ENCODE results near the gene RPUSD1.

RPUSD1 gene

GRCh38 chr16:796296-797119, 8.3 kb upstream of the RPUSD1 start:
- Mint-ChIP-seq H3K9me3 (no peaks in the 10 kb centered on the region), H3K36me3 (peaks cover 42% of the 10 kb centered on the region), H3K4me1 (peaks cover 22% of the 10 kb centered on the region), H3K27ac (peak overlapping the region; percentile 48), H3K4me3 (no peak overlapping the region), H3K27me3 (peaks cover 42% of the 10 kb centered on the region)
- no peak for ATAC-seq

- Mint-ChIP-seq H3K36me3 (peaks cover 50% of the 10 kb centered on the region), H3K27me3 (peaks cover 36% of the 10 kb centered on the region), H3K4me3 (no peak overlapping the region), H3K9me3 (no peaks in the 10 kb centered on the region), H3K4me1 (peaks cover 30% of the 10 kb centered on the region), H3K27ac (peak overlapping the region; percentile 48)
- ATAC-seq, result no peak
These were observed 7.5 kb upstream of the RPUSD1 start for GRCh38 chr16:795580-796229.

- Mint-ChIP-seq H3K36me3 (peaks cover 52% of the 10 kb centered on the region), H3K27ac (no peak overlapping the region), H3K27me3 (peaks cover 35% of the 10 kb centered on the region), H3K4me1 (peaks cover 37% of the 10 kb centered on the region), H3K9me3 (no peaks in the 10 kb centered on the region), H3K4me3 (no peak overlapping the region)
- no peak for ATAC-seq
These were observed 6.8 kb upstream of the RPUSD1 start for GRCh38 chr16:794853-795466.

- no peak overlapping the region for H3K4me3 Mint-ChIP-seq
- H3K9me3 Mint-ChIP-seq, result no peaks in the 10 kb centered on the region
- peaks cover 52% of the 10 kb centered on the region for H3K36me3 Mint-ChIP-seq
- H3K4me1 Mint-ChIP-seq, result peaks cover 42% of the 10 kb centered on the region
- H3K27me3 Mint-ChIP-seq, result peaks cover 35% of the 10 kb centered on the region
- ATAC-seq, result no peak
- no peak overlapping the region for H3K27ac Mint-ChIP-seq
These were observed 6.1 kb upstream of the RPUSD1 start for GRCh38 chr16:794091-794822.

GRCh38 chr16:793414-793813, 5.2 kb upstream of the RPUSD1 start:
- Mint-ChIP-seq H3K36me3 (peaks cover 49% of the 10 kb centered on the region), H3K9me3 (no peaks in the 10 kb centered on the region), H3K4me3 (no peak overlapping the region), H3K4me1 (peaks cover 34% of the 10 kb centered on the region), H3K27me3 (peaks cover 28% of the 10 kb centered on the region), H3K27ac (no peak overlapping the region)
- no peak for ATAC-seq

GRCh38 chr16:792221-792995, 4.2 kb upstream of the RPUSD1 start:
- H3K4me3 Mint-ChIP-seq, result no peak overlapping the region
- H3K9me3 Mint-ChIP-seq, result no peaks in the 10 kb centered on the region
- H3K27me3 Mint-ChIP-seq, result peaks cover 18% of the 10 kb centered on the region
- H3K4me1 Mint-ChIP-seq, result peaks cover 32% of the 10 kb centered on the region
- H3K27ac Mint-ChIP-seq, result no peak overlapping the region
- peaks cover 39% of the 10 kb centered on the region for H3K36me3 Mint-ChIP-seq
- ATAC-seq, result no peak

GRCh38 chr16:791131-791530, 3.0 kb upstream of the RPUSD1 start:
- Mint-ChIP-seq H3K4me1 (peaks cover 45% of the 10 kb centered on the region), H3K9me3 (no peaks in the 10 kb centered on the region)
- ATAC-seq, result no peak

GRCh38 chr16:790086-790485, 1.9 kb upstream of the RPUSD1 start:
- peaks cover 23% of the 10 kb centered on the region for H3K36me3 Mint-ChIP-seq
- no peaks in the 10 kb centered on the region for H3K27me3 Mint-ChIP-seq
- ATAC-seq, result no peak
- H3K4me3 Mint-ChIP-seq, result peak overlapping the region; percentile 73
- H3K9me3 Mint-ChIP-seq, result no peaks in the 10 kb centered on the region
- no peak overlapping the region for H3K27ac Mint-ChIP-seq
- peaks cover 38% of the 10 kb centered on the region for H3K4me1 Mint-ChIP-seq

More at GRCh38 chr16:791131-791530, 3.0 kb upstream of the RPUSD1 start:
- Mint-ChIP-seq H3K27ac (no peak overlapping the region), H3K27me3 (peaks cover 5% of the 10 kb centered on the region), H3K4me3 (no peak overlapping the region), H3K36me3 (peaks cover 27% of the 10 kb centered on the region)

GRCh38 chr16:789191-789850, 1.1 kb upstream of the RPUSD1 start:
- Mint-ChIP-seq H3K36me3 (peaks cover 28% of the 10 kb centered on the region), H3K9me3 (no peaks in the 10 kb centered on the region), H3K27ac (peak overlapping the region; percentile 40), H3K4me1 (peaks cover 38% of the 10 kb centered on the region), H3K27me3 (no peaks in the 10 kb centered on the region), H3K4me3 (peak overlapping the region; percentile 41)
- ATAC-seq, result no peak

GRCh38 chr16:788399-789126, 382 bp upstream of the RPUSD1 start, which contains the start of gene CHTF18:
Gene CHTF18 (plus strand): TSS chr16:788620. CDS start chr16:788685, 65 bp downstream.
- Mint-ChIP-seq H3K27ac (peak within 1 kb of the TSS; percentile 80), H3K4me1 (peaks cover 38% of the 10 kb centered on the region), H3K36me3 (peaks cover 22% of the 10 kb centered on the region), H3K4me3 (peak within 1 kb of the TSS; percentile 86), H3K27me3 (peaks cover 2% of the 10 kb centered on the region), H3K9me3 (no peaks in the 10 kb centered on the region)
- peak; percentile 91 for ATAC-seq

GRCh38 chr16:787321-787966, 737 bp downstream of the RPUSD1 start:
- H3K4me1 Mint-ChIP-seq, result peaks cover 44% of the 10 kb centered on the region
- H3K9me3 Mint-ChIP-seq, result no peaks in the 10 kb centered on the region
- peak overlapping the region; percentile 83 for H3K4me3 Mint-ChIP-seq
- peaks cover 19% of the 10 kb centered on the region for H3K36me3 Mint-ChIP-seq
- no peak for ATAC-seq
- H3K27ac Mint-ChIP-seq, result peak overlapping the region; percentile 80
- peaks cover 12% of the 10 kb centered on the region for H3K27me3 Mint-ChIP-seq

GRCh38 chr16:785563-786535, 2.3 kb downstream of the RPUSD1 start:
- no peak overlapping the region for H3K27ac Mint-ChIP-seq
- H3K27me3 Mint-ChIP-seq, result peaks cover 27% of the 10 kb centered on the region
- H3K9me3 Mint-ChIP-seq, result no peaks in the 10 kb centered on the region
- peak overlapping the region; percentile 83 for H3K4me3 Mint-ChIP-seq
- H3K4me1 Mint-ChIP-seq, result peaks cover 36% of the 10 kb centered on the region
- peaks cover 9% of the 10 kb centered on the region for H3K36me3 Mint-ChIP-seq
- no peak for ATAC-seq

Data from stimulated activated memory B cell treated with anti-CD40 and anti-IgM and Interleukin-4, amounts not matched to agents 10 μg/mL and 1 μg/mL and 100 μg/mL, for 72 hours (primary cell).